Measurements from ENCODE around the gene MAML3.
A peak's percentile ranks its signal among the peaks of the same experiment; 100 is the strongest.

Gene MAML3

GRCh38 chr4:139696491-139696890, 457.5 kb downstream of the MAML3 start:
- DNase-seq: no peak

GRCh38 chr4:139694522-139695107, 459.4 kb downstream of the MAML3 start:
- DNase-seq: no peak

DNA sequence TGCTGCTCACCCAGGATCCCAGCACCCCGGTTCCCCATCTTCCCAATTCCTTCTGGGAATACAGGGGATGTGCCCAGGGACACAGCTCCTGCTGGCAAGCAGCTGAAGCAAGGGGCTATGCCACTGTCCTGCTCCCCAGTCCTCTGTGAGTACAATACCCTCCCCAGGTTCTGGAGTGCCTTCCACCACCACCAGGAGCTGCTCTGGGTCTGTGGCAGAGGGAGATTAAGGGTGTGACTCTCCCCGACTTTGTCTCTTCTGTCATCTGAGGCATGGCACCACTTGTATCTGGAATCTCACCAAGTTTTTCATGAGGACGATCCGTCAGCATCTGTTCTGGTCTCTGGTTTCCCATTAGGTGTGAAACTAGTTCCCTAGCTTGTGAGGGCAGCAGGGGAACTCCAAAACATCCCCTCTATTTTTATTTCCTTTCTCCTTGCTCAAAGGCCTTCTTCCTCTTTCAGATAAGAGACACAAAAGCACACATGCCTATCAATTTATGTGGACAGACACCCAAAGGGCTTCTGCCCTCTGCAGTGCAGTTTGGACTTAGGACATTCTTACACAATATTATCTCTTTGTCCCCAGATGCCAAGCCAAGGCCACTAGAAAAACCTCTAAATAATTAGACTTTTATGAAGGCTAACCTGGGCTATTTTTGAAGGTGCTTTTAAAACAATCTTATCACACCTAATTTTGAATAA, 461.5 kb downstream of the MAML3 start:
- DNase-seq: peak; percentile 88

DNA sequence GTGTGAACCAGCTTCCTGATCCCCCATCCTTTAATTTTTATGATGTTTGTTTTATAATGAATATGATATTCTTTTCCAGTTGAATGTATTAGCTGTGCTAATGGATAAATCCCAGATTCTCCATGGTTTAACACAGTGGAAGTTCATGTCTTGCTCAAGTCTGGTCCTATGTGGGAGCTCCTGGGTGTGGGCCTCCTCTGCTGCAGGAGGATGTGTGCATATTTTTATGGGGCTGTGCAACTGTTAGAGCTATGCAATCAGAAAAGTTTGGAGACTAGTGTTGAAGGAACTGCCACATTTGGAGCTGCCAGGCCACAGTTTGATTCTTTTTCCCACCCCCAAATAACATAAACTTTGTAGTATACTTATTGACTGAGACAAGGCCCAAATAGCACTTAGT, 463.6 kb downstream of the MAML3 start:
- no peak for DNase-seq

GRCh38 chr4:139689093-139689722, 464.8 kb downstream of the MAML3 start:
- DNase-seq: no peak

- no peak for DNase-seq
These were observed 467.0 kb downstream of the MAML3 start for GRCh38 chr4:139686988-139687387.

DNA sequence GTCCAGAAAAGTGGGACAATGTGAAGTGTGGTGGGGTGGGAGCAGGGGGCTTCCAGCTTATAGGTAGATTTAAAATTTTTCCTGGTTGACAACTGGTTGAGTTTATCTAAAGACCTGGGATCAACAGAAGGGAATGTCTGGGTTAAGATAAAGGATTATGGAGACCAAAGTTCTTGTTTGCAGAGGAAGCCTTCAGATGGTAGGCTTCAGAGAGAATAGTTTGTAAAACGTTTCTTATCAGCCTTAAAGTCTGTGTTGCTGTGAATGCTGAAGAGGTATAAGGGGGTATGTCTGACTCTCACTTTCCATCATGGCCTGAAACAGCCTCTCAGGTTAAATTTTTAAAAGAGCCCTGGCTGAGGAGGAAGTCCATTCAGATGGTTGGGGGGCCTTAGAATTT, 467.9 kb downstream of the MAML3 start:
- no peak for DNase-seq

DNA sequence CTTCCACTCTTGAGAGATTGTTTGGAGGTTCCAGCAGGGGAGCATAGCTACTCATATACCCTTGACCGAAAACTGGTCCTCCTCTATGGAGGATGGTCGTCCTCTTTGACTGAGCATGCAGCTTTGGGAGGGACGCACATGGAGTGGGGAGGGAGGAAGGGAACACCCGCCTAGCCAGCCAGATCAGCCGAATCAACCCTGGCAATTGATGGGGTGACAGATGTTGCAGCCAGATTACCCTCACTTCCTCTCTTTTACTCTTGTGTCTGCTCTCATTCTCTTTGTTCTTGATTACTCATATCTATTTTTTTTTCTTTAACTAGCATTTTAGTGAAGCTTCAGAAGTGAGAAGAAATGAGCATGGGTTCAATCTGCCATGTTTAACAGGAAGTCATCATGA, 468.8 kb downstream of the MAML3 start:
- peak; percentile 15 for DNase-seq

GRCh38 chr4:139684351-139684750, 469.6 kb downstream of the MAML3 start:
- DNase-seq: no peak

DNA sequence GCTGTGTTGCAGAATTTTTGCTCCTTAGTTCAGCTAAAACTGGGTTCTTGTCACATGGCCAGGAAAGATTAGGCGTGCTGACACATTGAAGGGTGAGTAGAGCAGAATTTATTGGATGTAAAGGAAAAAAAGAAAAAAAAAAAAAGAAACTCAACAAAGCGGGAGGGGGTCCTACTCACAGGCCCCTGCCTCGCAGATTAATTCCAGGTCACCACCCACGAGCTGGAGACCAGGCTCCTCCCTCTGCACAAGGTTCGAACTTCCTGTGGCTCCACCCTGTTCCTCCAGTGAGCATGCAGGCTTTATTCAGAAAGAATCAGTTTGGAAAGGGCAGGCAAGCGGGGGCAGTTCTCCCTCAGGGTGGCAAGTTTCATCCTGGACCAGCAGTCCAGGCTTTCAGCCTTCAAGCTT, 471.2 kb downstream of the MAML3 start:
- no peak for DNase-seq

DNA sequence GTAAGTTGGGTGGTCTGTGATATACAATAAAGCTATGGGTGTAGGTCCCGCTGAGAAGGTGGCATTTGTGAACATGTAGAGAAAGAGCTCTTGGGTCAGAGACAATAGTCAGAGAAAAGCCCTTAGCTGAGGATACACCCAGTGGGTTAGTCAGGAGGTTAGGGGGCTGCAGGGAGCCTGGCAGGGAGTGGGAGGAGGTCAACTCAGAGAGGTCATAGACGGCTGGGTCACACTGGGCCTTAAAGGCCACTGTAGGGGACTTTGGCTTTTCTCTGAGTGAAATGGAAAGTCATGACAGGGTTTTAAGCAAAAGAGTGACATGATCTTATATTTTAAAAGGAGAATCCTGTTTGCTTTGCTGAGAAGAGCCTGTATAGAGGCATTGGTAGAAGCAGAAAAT, 471.7 kb downstream of the MAML3 start:
- no peak for DNase-seq

DNA sequence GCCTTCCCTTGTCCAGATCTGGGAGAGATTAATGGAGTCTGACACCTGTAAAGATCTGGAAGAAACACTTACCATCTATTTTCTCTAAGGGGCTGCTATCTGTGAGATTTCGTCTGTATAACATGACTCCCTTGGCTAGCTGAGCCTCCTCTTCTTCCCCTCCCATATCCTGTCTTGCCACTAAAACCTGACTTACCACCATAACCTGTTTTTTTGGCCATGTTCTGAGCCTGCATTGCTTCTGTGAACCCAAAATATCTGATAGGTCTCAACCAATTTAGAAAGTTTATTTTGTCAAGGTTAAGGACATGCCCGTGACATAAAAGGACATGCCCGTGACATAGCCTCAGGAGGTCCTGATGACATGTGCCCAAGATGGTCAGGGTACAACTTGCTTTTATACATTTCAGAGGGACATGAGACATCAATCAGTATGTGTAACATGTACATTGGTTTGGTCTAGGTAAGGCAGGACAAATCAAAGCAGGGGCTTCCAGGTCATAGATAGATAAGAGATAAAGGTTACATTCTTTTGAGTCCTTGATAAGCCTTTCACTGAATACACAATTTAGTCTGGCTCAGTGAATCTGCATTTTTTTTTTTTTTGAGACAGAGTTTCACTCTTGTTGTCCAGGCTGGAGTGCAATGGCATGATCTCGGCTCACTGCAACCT, 476.9 kb downstream of the MAML3 start:
- DNase-seq: no peak

GRCh38 chr4:139676365-139676764, 477.6 kb downstream of the MAML3 start:
- DNase-seq: no peak

- no peak for DNase-seq
These were observed 478.3 kb downstream of the MAML3 start for GRCh38 chr4:139675651-139676050.

DNA sequence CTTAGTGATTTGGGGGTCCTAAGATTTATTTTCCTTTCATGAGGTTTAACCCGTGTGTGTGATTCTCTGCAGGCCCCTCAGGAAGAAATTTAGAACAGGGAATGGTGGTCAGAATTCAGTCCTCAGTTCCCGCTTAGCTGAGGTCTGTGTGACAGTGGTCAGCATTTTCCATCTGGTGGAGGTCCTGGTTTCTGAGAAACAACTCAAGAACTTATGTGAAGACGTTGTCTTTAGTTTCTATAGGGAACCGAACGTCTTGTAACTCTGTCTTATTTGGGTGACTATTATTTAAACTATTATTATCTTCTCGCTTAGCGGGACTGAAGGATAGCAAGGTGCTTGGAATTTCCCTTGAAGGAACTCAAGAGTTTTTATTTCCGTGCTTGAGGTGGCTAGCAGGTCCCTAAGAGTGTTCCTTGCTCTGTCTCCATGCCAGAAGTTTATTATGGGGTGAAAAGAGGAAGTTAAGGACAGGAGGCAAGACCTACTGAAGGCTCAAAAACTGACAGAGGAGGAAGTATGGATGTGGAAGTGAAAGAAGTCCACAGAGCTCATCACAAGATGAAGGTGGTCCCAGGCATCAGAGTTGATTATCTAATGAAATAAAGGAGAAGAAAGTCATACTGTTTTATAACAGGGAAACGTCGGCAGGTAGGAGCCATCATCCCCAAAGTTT, 479.0 kb downstream of the MAML3 start:
- DNase-seq: no peak

DNA sequence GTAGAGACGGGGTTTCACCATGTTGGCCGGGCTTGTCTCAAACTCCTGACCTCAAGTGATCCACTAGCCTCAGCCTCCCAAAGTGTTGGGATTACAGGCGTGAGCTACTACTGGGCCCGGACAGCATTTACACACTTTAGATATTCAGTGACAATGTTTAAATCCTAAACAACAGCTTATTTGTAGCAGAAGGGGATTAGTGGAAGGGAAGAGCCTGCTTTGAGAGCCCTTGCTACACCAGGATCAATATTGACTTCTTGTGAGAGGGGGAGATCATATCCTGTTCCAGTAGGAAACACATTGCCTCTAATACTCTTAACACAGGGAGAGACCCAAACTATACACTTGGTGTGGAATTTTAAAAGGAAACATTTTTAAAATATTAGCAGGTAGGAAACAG, 481.3 kb downstream of the MAML3 start:
- DNase-seq: no peak

GRCh38 chr4:139672215-139672614, 481.8 kb downstream of the MAML3 start:
- DNase-seq: no peak

DNA sequence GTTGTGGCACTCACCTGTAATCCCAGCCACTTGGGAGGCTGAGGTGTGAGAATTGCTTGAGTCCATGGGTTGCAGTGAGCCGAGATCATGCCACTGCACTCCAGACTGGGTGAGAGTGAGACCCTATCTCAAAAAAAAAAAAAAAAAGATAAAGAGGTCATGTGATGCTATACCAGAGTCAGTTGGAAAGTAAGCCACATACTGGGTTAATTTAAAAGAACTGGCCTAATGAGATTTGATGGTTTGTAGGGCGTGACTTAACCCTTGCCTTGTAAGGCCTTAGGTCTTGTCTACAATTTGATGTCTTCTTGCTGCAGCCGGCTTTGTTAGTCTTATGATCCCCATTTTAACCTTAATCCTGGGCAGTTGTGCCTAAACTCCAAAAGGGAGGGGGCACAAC, 483.2 kb downstream of the MAML3 start:
- DNase-seq: no peak

DNA sequence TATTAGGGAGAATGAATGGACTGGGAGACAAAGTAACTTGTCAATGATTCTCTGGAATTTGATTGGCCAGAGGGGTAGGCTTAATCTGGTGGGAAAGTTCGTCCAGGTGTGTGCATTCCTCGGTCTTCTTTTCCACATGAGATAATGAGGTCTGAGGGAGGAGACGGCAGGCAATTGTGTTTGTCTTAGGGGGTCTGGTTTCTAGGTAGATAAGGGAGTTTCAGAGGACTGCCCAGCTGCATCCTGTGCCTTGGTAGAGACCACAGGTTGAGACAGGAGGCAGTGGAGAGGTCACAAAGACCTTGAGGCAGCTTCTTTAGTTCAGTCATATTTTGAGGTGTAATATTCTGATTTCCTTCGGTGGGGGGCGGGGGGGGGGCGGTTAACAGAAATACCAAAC, 484.1 kb downstream of the MAML3 start:
- DNase-seq: no peak

DNA sequence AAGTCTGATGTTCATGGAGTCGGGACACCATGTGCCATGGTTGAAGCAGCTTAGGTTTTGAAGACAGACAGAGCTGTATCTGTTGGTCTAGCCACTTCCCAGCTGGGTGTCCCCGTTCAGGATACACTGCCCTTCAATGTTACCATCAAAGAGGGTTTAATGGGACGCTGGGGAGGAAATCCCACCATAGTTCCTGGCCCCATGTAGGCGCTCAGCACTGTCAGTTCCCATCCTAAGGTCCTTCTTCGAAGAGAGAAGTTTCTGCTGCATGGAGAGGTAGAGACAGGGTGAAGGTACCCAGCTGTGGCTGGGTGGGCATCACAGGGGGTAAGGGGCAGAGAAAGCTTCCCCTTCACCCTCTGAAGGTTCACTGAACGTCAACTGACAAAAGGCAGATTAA, 484.6 kb downstream of the MAML3 start:
- DNase-seq: no peak

DNA sequence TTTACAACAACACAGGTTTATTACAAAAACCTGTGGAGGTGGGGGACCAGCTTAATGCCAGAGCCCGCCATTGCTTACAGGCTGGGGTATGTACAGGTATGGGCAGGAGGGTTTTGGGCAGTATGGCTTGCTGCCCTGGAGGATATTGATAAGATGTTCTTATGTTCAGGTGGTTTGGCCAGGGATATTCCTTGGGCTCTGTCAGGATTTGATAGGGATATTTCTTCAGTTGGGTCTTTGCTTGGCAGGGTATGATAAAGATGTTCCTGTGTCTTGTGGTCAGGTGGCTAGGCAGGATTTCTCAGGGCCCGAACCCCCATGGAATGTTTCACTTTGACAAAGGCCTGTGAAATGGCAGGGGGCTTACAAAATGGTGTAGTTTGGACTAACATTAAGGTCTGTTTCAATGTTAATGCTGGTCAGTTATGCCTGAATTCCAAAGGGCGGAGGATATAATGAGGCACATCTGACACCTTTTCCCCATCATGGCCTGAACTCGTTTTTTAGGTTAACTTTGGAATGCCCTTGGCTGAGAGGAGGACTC, 485.3 kb downstream of the MAML3 start:
- no peak for DNase-seq

DNA sequence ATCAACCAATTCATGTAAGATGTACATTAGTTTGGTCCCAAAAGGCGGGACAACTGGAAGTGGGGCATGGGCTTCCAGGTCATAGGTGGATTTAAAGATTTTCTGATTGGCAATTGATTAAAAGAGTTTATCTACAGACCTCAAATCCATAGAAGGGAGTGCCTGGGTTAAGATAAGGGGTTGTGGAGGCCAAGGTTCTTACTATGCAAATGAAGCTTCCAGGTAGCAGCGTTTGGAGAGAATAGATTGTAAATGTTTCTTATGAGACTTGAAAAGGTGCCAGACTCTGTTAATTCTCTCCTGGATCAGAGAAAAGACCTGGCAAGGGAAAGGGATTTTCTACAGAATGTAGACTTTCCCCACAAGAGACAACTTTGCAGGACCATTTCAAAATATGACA, 485.9 kb downstream of the MAML3 start:
- no peak for DNase-seq

All from NCI-H2171 treated with DMSO at 0.1 percent for 48 hours (cell line).